H7 (cell line): Measurements from ENCODE around the gene CTXN1. TPM values are rescaled to one million over a fixed set of nuclear protein-coding genes. Genes with fewer than 3 reads are reported as not detected.
"Not testable (repeated sequence)": the region's sequence is repeated elsewhere in the genome, so short reads cannot be mapped to it uniquely, and the experiment has no call there.

Source experiments
- DNase-seq: peaks from one replicate; pipeline ENCODE4 v3.0.0; 2012
- H3K27me3 ChIP-seq: 2 replicates; pipeline ENCODE4 v1.6.0; 2011; ENCODE audit warnings: mild to moderate bottlenecking, low read length; ENCODE audit not compliant: control insufficient read depth, insufficient read depth
- H3K36me3 ChIP-seq: replicated peaks from 2 replicates; pipeline ENCODE4 v1.5.1; 2011; ENCODE audit warnings: low read length; ENCODE audit not compliant: control insufficient read depth, insufficient read depth
- H3K4me3 ChIP-seq: 2 replicates; pipeline ENCODE4 v1.5.1; 2011; ENCODE audit warnings: low read depth, mild to moderate bottlenecking, control low read depth, low read length, moderate library complexity; ENCODE audit not compliant: insufficient read depth
- total RNA-seq: library from RNA; depleted of rRNA; stranded (reverse); fragments of >200 nt; shearing (Covaris generic); gene quantifications from 2 replicates; pipeline ENCODE4 v1.2.3, GENCODE V29; 2014

Gene CTXN1
- total RNA-seq, 1 experiment from 2014 or later, result 10.7 TPM

- peak; percentile 45 for DNase-seq
- no peak overlapping the region for H3K4me3 ChIP-seq
- H3K36me3 ChIP-seq, result peaks cover 30% of the 10 kb centered on the region
Observed at GRCh38 chr19:7933828-7934725, 8.1 kb upstream of the CTXN1 start.

GRCh38 chr19:7933411-7933810 lies 7.5 kb upstream of the CTXN1 start:
- Histone ChIP-seq H3K36me3 (peaks cover 30% of the 10 kb centered on the region), H3K27me3 (no peaks in the 10 kb centered on the region), H3K4me3 (no peak overlapping the region)
- peak; percentile 80 for DNase-seq

More at GRCh38 chr19:7933828-7934725, 8.1 kb upstream of the CTXN1 start:
- no peaks in the 10 kb centered on the region for H3K27me3 ChIP-seq

GRCh38 chr19:7932930-7933300 lies 7.0 kb upstream of the CTXN1 start:
- H3K4me3 ChIP-seq, result no peak overlapping the region
- DNase-seq, result peak; percentile 30
- no peaks in the 10 kb centered on the region for H3K27me3 ChIP-seq
- peaks cover 30% of the 10 kb centered on the region for H3K36me3 ChIP-seq

GRCh38 chr19:7932276-7932929 lies 6.5 kb upstream of the CTXN1 start:
- Histone ChIP-seq H3K4me3 (no peak overlapping the region), H3K36me3 (peaks cover 26% of the 10 kb centered on the region)
- peak; percentile 30 for DNase-seq

GRCh38 chr19:7931221-7932061 lies 5.5 kb upstream of the CTXN1 start:
- Histone ChIP-seq H3K27me3 (no peaks in the 10 kb centered on the region), H3K4me3 (no peak overlapping the region), H3K36me3 (peaks cover 22% of the 10 kb centered on the region)
- no peak for DNase-seq

More at GRCh38 chr19:7932276-7932929, 6.5 kb upstream of the CTXN1 start:
- H3K27me3 ChIP-seq, result no peaks in the 10 kb centered on the region

- H3K27me3 ChIP-seq, result no peaks in the 10 kb centered on the region
- peak; percentile 20 for DNase-seq
- peaks cover 22% of the 10 kb centered on the region for H3K36me3 ChIP-seq
- no peak overlapping the region for H3K4me3 ChIP-seq
Observed at GRCh38 chr19:7930765-7931164, 4.8 kb upstream of the CTXN1 start.

- DNase-seq, H3K27me3 ChIP-seq, H3K4me3 ChIP-seq: not testable (repeated sequence)
- H3K36me3 ChIP-seq, result peaks cover 16% of the 10 kb centered on the region
Observed at GRCh38 chr19:7930030-7930429, 4.1 kb upstream of the CTXN1 start.

- Histone ChIP-seq H3K4me3 (no peak overlapping the region), H3K27me3 (no peaks in the 10 kb centered on the region), H3K36me3 (peaks cover 16% of the 10 kb centered on the region)
- DNase-seq, result peak; percentile 96
Observed at GRCh38 chr19:7928741-7929701, 3.1 kb upstream of the CTXN1 start.

- Histone ChIP-seq H3K4me3 (no peak overlapping the region), H3K36me3 (peaks cover 13% of the 10 kb centered on the region), H3K27me3 (no peaks in the 10 kb centered on the region)
- DNase-seq, result no peak
Observed at GRCh38 chr19:7928334-7928706, 2.4 kb upstream of the CTXN1 start.

- no peaks in the 10 kb centered on the region for H3K27me3 ChIP-seq
- DNase-seq, result peak; percentile 43
- H3K4me3 ChIP-seq, result no peak overlapping the region
- peaks cover 10% of the 10 kb centered on the region for H3K36me3 ChIP-seq
Observed at GRCh38 chr19:7927605-7928333, 1.8 kb upstream of the CTXN1 start.

- H3K4me3 ChIP-seq, result no peak overlapping the region
Observed at GRCh38 chr19:7926727-7927604, 1.0 kb upstream of the CTXN1 start.

GRCh38 chr19:7925171-7925851 lies 624 bp downstream of the CTXN1 start:
- Histone ChIP-seq H3K4me3 (peak overlapping the region; percentile 43), H3K27me3 (no peaks in the 10 kb centered on the region), H3K36me3 (no peaks in the 10 kb centered on the region; the same call in 1 of the 2 replicates)
- peak; percentile 99 for DNase-seq

More at GRCh38 chr19:7926727-7927604, 1.0 kb upstream of the CTXN1 start:
- H3K27me3 ChIP-seq, result no peaks in the 10 kb centered on the region
- no peak for DNase-seq
- peaks cover 4% of the 10 kb centered on the region for H3K36me3 ChIP-seq
